A549 (cell line): Measurements from ENCODE around the gene PTPN14.

Experiments
- CBX2 ChIP-seq: fragments of 200-600 bp; sonication (generic); IDR thresholded peaks from 2 replicates; pipeline ENCODE4 v1.6.1; 2016; ENCODE audit warnings: low read depth, mild to moderate bottlenecking, borderline replicate concordance
- CHD2 ChIP-seq: fragments of 150-350 bp; IDR thresholded peaks from 2 replicates; pipeline ENCODE4 v1.6.1; 2014; ENCODE audit warnings: low read length; ENCODE audit not compliant: partially characterized antibody
- CTCF ChIP-seq: fragments of >200 bp; sonication (Bioruptor Twin); formaldehyde crosslinking; IDR thresholded peaks from 3 replicates; pipeline ENCODE4 v1.5.1; 2016
- EP300 ChIP-seq, 2 experiments: fragments of >200 bp; sonication (Bioruptor Twin); formaldehyde crosslinking; IDR thresholded peaks; 2 replicates in 1 of 2; 3 replicates in 1 of 2; pipeline ENCODE4 v1.6.1; 2016 to 2017
- ESRRA ChIP-seq: fragments of 150-350 bp; IDR thresholded peaks from 2 replicates; pipeline ENCODE4 v1.6.1; 2014; ENCODE audit warnings: mild to moderate bottlenecking, low read length, borderline replicate concordance
- GATA3 ChIP-seq: IDR thresholded peaks from 2 replicates; pipeline ENCODE4 v1.6.1; 2012; ENCODE audit warnings: borderline replicate concordance
- MAX ChIP-seq: IDR thresholded peaks from 2 replicates; pipeline ENCODE4 v1.6.1; 2012
- NFE2L2 ChIP-seq: fragments of 150-350 bp; conservative IDR thresholded peaks from 2 replicates; pipeline ENCODE4 v1.6.1; 2014; ENCODE audit warnings: low read length
- NR3C1 ChIP-seq: fragments of >200 bp; sonication (Bioruptor Twin); formaldehyde crosslinking; IDR thresholded peaks from 3 replicates; pipeline ENCODE4 v1.6.1; 2017
- POLR2A ChIP-seq: IDR thresholded peaks from 2 replicates; pipeline ENCODE4 v1.6.1; 2012; ENCODE audit warnings: mild to moderate bottlenecking, low read length
- SMC3 ChIP-seq: fragments of >200 bp; sonication (Bioruptor Twin); formaldehyde crosslinking; IDR thresholded peaks from 3 replicates; pipeline ENCODE4 v1.6.1; 2018; ENCODE audit warnings: inconsistent platforms
- USF2 ChIP-seq: fragments of 450-650 bp; IDR thresholded peaks from 2 replicates; pipeline ENCODE4 v1.6.1; 2014; ENCODE audit warnings: antibody characterized with exemption

GRCh38 chr1:214494706-214495105, 56.7 kb downstream of the PTPN14 start:
- TF ChIP-seq CTCF, result no peak
- TF ChIP-seq CBX2, result no peak
- no peak for TF ChIP-seq MAX
- no peak for TF ChIP-seq ESRRA
- TF ChIP-seq NR3C1, result no peak
- TF ChIP-seq NFE2L2, result no peak
- no peak for TF ChIP-seq EP300 (IDR thresholded peaks at IDR 0.05)
- TF ChIP-seq GATA3, result no peak
- TF ChIP-seq CHD2, result no peak
- no peak for TF ChIP-seq POLR2A
- TF ChIP-seq SMC3, result no peak
- no peak for TF ChIP-seq USF2
